HepG2 (cell line): ENCODE results near the gene BCAN. TPM values are rescaled to one million over a fixed set of nuclear protein-coding genes. Genes with fewer than 3 reads are reported as not detected.

ENCODE experiments used
- CREM ChIP-seq, 2 experiments: sonication (generic) in 1 of 2; formaldehyde crosslinking in 1 of 2; IDR thresholded peaks; 2 replicates each; pipeline versions ENCODE4 v1.4.0 to v1.6.1; 2016 to 2020; ENCODE audit warnings: antibody characterized with exemption in 1 of 2, mild to moderate bottlenecking in 1 of 2, missing genetic modification reagents in 1 of 2
- FOXJ3 ChIP-seq: sonication (generic); formaldehyde crosslinking; IDR thresholded peaks from 2 replicates; pipeline ENCODE4 v1.4.0; 2020; ENCODE audit warnings: missing genetic modification reagents, mild to moderate bottlenecking, borderline replicate concordance
- NR2F6 ChIP-seq, 2 experiments: IDR thresholded peaks; 2 replicates each; pipeline ENCODE4 v1.6.1; 2016; ENCODE audit warnings: antibody characterized with exemption in 1 of 2, mild to moderate bottlenecking in 1 of 2
- RCOR2 ChIP-seq: IDR thresholded peaks from 2 replicates; pipeline ENCODE4 v1.6.1; 2016; ENCODE audit warnings: missing biosample characterization, missing genetic modification reagents
- SP5 ChIP-seq: IDR thresholded peaks from 2 replicates; pipeline ENCODE4 v1.6.1; 2016; ENCODE audit warnings: low read depth, borderline replicate concordance
- SRF ChIP-seq: IDR thresholded peaks from 2 replicates; pipeline ENCODE4 v1.6.1; 2011; ENCODE audit warnings: mild to moderate bottlenecking, low read depth, low read length, moderate library complexity
- TAF1 ChIP-seq: sonication (generic); formaldehyde crosslinking; IDR thresholded peaks from 2 replicates; pipeline ENCODE4 v1.4.0; 2020; ENCODE audit warnings: missing genetic modification reagents
- ZMYM4 ChIP-seq: sonication (generic); formaldehyde crosslinking; IDR thresholded peaks from 2 replicates; pipeline ENCODE4 v1.8.1; 2023; ENCODE audit warnings: mild to moderate bottlenecking, missing genetic modification reagents
- ZNF264 ChIP-seq: sonication (generic); formaldehyde crosslinking; IDR thresholded peaks from 2 replicates; pipeline ENCODE4 v1.4.0; 2020; ENCODE audit warnings: missing genetic modification reagents
- ZNF460 ChIP-seq: sonication (generic); formaldehyde crosslinking; IDR thresholded peaks from 2 replicates; pipeline ENCODE4 v1.5.1; 2020; ENCODE audit warnings: missing genetic modification reagents, mild to moderate bottlenecking, borderline replicate concordance
- ZNF879 ChIP-seq: sonication (generic); formaldehyde crosslinking; IDR thresholded peaks from 2 replicates; pipeline ENCODE4 v1.8.1; 2023; ENCODE audit warnings: missing genetic modification reagents
- polyA plus RNA-seq, 8 experiments: library from polyadenylated mRNA; depleted of rRNA in 3 of 8; stranded (reverse) in 7 of 8; unstranded in 1 of 8; fragments of >200 nt; fragmentation: Illumina TruSeq in 4 of 8; extraction: Trizol in 4 of 8; gene quantifications; 2 replicates each; pipeline versions ENCODE4 v1.2.1 to v1.2.3, GENCODE V29; 2011 to 2016; ENCODE audit warnings: low read depth in 4 of 8, missing spikeins in 1 of 8, mixed read lengths in 1 of 8; ENCODE audit not compliant: insufficient read depth in 1 of 8
- total RNA-seq, 5 experiments: library from RNA; depleted of rRNA; stranded (reverse); fragments of >200 nt; fragmentation: Illumina TruSeq; extraction: Trizol; gene quantifications; 2 replicates each; pipeline ENCODE4 v1.2.3, GENCODE V29; 2016; ENCODE audit warnings: low read depth in 1 of 5
- TF ChIP-seq, protein P1 (sequence below): sonication (generic); IDR thresholded peaks from 2 replicates; pipeline ENCODE4 v1.6.1; 2016; ENCODE audit warnings: low read depth, borderline replicate concordance
- TF ChIP-seq, protein P2 (sequence below): sonication (generic); formaldehyde crosslinking; IDR thresholded peaks from 2 replicates; pipeline ENCODE4 v1.9.0; 2022; ENCODE audit warnings: missing genetic modification reagents, mild to moderate bottlenecking, borderline replicate concordance
- TF ChIP-seq, protein P3 (sequence below): sonication (generic); formaldehyde crosslinking; conservative IDR thresholded peaks from 2 replicates; pipeline ENCODE4 v1.4.0; 2020; ENCODE audit warnings: mild to moderate bottlenecking, missing genetic modification reagents, moderate library complexity
- TF ChIP-seq, protein P4 (sequence below): IDR thresholded peaks from 2 replicates; pipeline ENCODE4 v1.6.1; 2016; ENCODE audit warnings: mild to moderate bottlenecking
- TF ChIP-seq, protein P5 (sequence below): IDR thresholded peaks from 2 replicates; pipeline ENCODE4 v1.6.1; 2016; ENCODE audit warnings: missing compliant biosample characterization, missing genetic modification reagents, borderline replicate concordance
- TF ChIP-seq, protein P6 (sequence below): sonication (generic); formaldehyde crosslinking; IDR thresholded peaks from 2 replicates; pipeline ENCODE4 v1.5.1; 2020; ENCODE audit warnings: mild to moderate bottlenecking, missing genetic modification reagents, borderline replicate concordance

The BCAN gene
- total and polyA plus RNA-seq, 2 of the 13 experiments (the other 11 are each of a cell fraction or from before 2014, with no cell fraction given) = not detected

DNA sequence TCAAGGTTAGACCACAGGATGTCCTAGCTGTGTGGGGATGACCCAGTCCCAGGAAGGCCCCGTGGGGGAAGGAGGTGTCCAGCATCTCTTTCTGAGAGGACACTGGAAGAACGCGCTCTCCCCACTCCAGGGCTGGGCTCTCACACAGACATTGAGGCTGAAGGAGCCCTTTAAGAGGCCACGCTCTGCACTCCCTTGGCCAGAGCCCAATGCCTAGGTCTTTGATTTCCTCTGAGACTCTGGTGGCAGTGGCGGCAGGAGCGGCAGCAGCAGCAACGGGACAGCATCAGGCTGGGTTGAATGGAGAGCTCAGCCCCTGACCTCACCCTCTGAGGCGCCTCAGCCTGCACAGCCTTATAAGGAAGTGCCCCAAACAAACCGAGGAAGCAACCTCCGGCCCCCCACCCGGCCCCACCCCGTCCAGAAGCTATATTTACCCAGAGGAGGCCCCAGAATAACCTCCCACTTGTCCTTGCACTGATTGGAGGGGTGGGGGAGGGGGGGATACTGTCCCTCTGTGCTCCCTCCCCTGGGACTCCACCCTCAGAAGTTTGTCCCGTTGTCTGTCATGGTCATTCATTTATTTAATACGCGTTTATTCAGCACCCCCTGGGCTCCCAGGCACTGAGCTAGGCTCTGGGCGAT lies 23.0 kb downstream of the BCAN start (continued):
- TF ChIP-seq, protein P1, sequence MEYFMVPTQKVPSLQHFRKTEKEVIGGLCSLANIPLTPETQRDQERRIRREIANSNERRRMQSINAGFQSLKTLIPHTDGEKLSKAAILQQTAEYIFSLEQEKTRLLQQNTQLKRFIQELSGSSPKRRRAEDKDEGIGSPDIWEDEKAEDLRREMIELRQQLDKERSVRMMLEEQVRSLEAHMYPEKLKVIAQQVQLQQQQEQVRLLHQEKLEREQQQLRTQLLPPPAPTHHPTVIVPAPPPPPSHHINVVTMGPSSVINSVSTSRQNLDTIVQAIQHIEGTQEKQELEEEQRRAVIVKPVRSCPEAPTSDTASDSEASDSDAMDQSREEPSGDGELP = 0 out of 2 replicates have a peak, but pooled peaks have one; percentile 3
- TF ChIP-seq, protein P2, sequence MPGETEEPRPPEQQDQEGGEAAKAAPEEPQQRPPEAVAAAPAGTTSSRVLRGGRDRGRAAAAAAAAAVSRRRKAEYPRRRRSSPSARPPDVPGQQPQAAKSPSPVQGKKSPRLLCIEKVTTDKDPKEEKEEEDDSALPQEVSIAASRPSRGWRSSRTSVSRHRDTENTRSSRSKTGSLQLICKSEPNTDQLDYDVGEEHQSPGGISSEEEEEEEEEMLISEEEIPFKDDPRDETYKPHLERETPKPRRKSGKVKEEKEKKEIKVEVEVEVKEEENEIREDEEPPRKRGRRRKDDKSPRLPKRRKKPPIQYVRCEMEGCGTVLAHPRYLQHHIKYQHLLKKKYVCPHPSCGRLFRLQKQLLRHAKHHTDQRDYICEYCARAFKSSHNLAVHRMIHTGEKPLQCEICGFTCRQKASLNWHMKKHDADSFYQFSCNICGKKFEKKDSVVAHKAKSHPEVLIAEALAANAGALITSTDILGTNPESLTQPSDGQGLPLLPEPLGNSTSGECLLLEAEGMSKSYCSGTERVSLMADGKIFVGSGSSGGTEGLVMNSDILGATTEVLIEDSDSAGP (CRISPR knock-in tag) = peak; percentile 49
- TF ChIP-seq, protein P3, sequence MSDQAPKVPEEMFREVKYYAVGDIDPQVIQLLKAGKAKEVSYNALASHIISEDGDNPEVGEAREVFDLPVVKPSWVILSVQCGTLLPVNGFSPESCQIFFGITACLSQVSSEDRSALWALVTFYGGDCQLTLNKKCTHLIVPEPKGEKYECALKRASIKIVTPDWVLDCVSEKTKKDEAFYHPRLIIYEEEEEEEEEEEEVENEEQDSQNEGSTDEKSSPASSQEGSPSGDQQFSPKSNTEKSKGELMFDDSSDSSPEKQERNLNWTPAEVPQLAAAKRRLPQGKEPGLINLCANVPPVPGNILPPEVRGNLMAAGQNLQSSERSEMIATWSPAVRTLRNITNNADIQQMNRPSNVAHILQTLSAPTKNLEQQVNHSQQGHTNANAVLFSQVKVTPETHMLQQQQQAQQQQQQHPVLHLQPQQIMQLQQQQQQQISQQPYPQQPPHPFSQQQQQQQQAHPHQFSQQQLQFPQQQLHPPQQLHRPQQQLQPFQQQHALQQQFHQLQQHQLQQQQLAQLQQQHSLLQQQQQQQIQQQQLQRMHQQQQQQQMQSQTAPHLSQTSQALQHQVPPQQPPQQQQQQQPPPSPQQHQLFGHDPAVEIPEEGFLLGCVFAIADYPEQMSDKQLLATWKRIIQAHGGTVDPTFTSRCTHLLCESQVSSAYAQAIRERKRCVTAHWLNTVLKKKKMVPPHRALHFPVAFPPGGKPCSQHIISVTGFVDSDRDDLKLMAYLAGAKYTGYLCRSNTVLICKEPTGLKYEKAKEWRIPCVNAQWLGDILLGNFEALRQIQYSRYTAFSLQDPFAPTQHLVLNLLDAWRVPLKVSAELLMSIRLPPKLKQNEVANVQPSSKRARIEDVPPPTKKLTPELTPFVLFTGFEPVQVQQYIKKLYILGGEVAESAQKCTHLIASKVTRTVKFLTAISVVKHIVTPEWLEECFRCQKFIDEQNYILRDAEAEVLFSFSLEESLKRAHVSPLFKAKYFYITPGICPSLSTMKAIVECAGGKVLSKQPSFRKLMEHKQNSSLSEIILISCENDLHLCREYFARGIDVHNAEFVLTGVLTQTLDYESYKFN (CRISPR knock-in tag) = peak; percentile 40; the same call in 1 of the 2 replicates
- TF ChIP-seq, protein P4, sequence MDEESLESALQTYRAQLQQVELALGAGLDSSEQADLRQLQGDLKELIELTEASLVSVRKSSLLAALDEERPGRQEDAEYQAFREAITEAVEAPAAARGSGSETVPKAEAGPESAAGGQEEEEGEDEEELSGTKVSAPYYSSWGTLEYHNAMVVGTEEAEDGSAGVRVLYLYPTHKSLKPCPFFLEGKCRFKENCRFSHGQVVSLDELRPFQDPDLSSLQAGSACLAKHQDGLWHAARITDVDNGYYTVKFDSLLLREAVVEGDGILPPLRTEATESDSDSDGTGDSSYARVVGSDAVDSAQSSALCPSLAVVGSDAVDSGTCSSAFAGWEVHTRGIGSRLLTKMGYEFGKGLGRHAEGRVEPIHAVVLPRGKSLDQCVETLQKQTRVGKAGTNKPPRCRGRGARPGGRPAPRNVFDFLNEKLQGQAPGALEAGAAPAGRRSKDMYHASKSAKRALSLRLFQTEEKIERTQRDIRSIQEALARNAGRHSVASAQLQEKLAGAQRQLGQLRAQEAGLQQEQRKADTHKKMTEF = peak; percentile 15; the same call in 1 of the 2 replicates
- TF ChIP-seq, protein P5, sequence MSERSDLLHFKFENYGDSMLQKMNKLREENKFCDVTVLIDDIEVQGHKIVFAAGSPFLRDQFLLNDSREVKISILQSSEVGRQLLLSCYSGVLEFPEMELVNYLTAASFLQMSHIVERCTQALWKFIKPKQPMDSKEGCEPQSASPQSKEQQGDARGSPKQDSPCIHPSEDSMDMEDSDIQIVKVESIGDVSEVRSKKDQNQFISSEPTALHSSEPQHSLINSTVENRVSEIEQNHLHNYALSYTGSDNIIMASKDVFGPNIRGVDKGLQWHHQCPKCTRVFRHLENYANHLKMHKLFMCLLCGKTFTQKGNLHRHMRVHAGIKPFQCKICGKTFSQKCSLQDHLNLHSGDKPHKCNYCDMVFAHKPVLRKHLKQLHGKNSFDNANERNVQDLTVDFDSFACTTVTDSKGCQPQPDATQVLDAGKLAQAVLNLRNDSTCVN (CRISPR knock-in tag) = no peak
- peak; percentile 93 for TF ChIP-seq SRF
- TF ChIP-seq TAF1 (CRISPR knock-in tag) = peak; percentile 4; the same call in 1 of the 2 replicates
- no peak; the same call in 1 of the 2 replicates for TF ChIP-seq RCOR2
- TF ChIP-seq SP5 (CRISPR knock-in tag) = 0 out of 2 replicates have a peak, but pooled peaks have one; percentile 19
- TF ChIP-seq CREM (IDR thresholded peaks at IDR 0.05) = peak; percentile 44; the same call in 1 of the 2 replicates
- no peak for TF ChIP-seq CREM (CRISPR knock-in tag; IDR thresholded peaks at IDR 0.05)
- TF ChIP-seq, protein P6, sequence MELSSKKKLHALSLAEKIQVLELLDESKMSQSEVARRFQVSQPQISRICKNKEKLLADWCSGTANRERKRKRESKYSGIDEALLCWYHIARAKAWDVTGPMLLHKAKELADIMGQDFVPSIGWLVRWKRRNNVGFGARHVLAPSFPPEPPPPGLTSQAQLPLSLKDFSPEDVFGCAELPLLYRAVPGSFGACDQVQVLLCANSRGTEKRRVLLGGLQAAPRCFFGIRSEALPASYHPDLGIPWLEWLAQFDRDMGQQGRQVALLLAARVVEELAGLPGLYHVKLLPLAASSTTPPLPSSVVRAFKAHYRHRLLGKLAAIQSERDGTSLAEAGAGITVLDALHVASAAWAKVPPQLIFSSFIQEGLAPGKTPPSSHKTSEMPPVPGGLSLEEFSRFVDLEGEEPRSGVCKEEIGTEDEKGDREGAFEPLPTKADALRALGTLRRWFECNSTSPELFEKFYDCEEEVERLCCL (CRISPR knock-in tag) = no peak
- TF ChIP-seq ZMYM4 (CRISPR knock-in tag) = no peak
- TF ChIP-seq ZNF879 (CRISPR knock-in tag) = no peak
- peak; percentile 35; the same call in 1 of the 2 replicates for TF ChIP-seq NR2F6 (IDR thresholded peaks at IDR 0.05)
- no peak; the same call in 1 of the 2 replicates for TF ChIP-seq NR2F6 (CRISPR knock-in tag; IDR thresholded peaks at IDR 0.05)
- no peak for TF ChIP-seq FOXJ3 (CRISPR knock-in tag)
- TF ChIP-seq ZNF460 (CRISPR knock-in tag) = no peak
- TF ChIP-seq ZNF264 (CRISPR knock-in tag) = no peak
